ENCODE measurements around the gene ACAA1.
"Not testable (repeated sequence)": the region's sequence is repeated elsewhere in the genome, so short reads cannot be mapped to it uniquely, and the experiment has no call there.

ACAA1 gene

DNA sequence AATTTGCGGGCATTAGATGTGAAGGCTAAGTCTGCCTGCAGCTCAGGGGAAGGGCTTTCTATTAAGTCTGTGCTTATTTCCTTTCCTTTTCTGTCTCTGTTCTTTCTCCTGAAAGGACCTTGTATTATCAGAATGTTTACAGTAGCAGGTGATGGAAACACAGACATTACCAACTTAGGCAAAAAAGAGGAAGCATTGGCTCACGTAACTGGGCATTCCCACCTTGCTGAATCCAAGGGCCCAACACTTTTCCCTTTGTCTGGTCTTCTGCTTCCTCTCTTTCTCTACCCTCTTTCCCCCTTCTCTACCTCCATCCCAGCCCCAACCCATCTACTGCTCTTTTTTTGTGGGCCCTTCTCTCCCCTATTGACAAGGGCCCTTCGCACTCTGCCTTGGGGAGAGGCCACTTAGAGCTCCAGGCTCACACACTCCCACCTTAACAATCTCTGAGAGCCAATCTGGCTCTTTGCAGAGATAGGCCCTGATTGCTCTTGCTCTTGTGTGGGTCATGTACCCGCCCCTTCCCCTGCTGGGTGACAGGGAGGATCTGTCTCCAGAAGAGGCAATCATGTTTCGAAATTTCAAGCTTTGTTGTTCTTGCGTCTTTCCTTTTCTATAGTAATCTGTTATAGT is 35.0 kb downstream of the ACAA1 start:
- DNase-seq (ENCODE audit: low read depth) = no peak

DNA sequence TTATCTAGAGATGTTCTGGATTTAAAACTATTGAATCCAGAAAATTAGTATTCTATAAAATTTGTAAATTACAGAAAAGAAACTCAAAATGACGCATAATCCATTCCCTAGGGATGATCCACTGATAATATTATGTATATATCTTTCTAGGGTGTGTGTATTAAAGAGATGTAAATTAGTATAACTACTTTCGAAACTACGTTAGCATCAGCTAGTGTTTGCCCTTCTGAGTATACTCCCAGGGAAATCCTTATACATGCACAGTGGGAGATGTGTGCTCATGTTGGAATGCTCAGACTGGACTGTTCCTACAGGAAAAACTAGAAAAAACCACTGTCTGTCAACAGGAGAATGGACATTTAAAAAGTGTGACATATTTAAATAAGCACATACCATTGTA is 36.4 kb downstream of the ACAA1 start:
- no peak for DNase-seq (ENCODE audit: low read depth)

DNA sequence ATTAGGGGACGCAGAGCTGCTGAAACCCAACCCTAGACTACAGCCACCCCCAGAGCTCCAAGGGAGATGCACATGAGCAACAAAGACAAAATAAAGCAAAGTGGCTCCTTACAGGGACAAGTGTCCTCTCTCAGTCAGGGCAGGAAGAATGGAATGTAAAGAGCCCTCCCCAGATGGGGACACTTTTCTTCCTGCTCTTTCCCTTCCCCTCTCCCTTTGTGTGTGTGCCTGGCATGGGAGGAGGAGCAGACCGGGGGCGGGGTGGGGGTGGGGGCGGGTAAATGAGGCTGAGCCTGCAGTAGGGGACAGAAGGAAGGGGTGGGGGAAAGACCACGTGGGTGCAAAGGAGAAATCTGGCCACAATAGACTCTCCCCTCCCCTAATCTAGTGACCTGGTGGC is 37.4 kb downstream of the ACAA1 start:
- no peak for DNase-seq (ENCODE audit: low read depth)

DNA sequence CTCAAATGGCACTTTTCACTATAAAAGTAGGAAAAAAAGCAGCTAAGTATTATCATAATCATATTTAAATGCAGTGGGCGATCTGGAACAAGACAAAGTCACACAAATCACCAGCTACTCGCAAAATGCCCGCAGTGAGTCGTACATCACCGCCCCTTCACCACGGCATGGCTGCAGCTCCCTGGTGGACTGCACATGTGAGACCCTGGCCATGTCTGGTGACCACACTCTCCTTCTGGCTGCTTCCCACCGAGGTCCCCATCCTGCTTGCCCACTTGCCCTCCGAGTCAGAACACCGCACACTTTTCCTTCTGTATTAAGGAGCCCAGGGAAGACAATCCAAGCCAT is 38.6 kb downstream of the ACAA1 start:
- DNase-seq (ENCODE audit: low read depth) = no peak

DNA sequence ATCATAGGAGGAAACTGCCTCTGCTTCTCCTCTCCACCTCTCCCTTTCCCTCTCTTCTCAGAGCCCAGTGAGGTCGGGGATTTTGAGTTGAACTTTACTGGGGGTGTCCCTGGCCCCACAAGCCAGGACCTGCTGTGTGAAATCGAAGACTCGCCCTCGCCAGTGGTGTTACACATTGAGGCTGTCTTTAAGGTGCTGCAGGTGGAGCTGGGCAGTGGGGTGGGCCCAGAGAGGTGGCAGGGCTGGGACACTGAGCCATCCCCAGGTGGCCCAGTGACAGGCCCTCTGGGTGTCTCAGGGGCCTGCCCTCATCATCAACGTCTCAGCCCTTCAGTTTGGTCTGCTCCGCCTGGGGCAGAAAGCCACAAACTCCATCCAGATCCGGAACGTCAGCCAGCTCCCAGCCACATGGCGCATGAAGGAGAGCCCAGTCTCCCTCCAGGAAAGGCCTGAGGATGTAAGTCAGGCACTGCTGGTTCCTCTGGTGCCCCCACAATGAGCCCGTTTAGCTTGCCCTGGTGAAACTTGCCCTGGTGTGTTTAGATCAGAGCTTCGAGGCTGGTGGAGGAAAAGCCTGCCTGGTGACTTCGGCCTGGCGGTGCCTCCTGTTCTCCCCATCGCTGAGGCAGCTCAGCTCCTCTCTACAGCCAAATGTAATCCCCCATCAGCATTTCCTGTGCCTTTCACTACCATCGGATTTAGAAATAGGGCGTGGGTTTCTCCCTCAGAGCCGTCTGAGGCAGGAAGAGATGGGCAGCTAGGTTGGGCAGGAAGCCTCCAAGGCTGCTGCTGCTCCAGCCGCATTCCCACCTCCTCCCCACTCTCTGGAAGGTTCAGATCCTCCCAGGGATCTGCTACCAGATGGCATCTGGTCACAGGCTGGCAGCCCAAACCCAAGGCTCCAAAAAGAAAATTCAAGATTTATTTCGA is 39.2 kb downstream of the ACAA1 start:
- no peak for DNase-seq (ENCODE audit: low read depth)

DNA sequence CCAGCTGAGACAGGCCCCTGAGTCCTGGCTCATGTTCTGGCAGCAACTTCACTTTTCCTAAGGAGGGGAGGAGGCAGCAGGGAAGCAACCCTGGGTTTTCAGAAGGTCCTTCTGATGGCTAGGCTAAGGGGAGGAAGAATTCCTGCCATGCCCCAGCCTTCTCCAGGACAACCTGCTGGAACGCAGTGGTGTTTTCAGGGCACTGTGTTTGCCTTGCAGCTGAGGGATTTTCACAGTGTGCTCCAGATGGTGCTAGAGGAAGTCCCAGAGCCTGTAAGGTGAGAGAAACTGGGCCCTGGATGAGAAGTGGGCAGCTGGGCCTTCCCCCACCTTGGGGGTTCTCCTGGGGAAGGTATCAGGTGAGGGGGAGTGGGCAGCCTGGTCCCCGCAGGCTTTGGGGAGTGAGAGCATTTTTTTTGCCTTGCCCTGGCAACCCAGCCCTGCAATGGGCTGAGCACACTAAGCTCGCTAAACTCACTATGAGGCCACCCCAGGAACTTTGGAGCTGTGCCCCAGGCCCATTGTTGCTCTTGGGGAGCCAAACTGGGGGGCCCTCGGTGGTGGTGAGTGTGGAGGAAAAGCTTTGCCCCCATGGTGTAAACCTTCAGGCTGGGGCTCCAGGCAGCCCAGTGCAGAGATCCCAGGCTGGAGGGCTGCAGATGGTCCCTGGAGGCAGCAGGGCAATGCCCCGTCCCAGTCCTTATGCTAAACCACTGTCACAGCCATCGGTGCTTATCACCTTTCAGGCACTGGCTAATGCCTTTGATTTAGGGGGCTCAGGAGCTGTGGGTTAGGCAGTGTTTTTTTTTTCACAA is 41.1 kb downstream of the ACAA1 start:
- no peak for DNase-seq (ENCODE audit: low read depth)

DNA sequence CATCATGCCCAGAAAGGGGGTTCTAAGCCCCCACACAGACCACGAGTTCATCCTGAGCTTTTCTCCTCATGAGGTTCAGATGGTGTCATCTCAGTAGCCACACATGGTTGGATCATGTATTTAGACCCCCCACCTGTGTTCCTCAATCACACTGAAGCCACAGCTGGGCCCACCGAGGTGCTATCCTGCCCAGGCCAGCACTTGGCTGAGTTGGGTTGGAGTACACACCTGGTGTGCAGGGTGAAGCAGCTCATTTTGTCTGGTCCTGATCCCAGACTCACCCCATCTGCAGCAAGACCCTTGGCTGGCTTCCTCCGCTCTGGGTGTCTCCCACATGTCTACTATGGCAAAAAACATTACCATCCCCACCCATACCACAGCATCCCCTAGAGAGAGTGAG is 41.9 kb downstream of the ACAA1 start:
- DNase-seq (ENCODE audit: low read depth) = no peak

DNA sequence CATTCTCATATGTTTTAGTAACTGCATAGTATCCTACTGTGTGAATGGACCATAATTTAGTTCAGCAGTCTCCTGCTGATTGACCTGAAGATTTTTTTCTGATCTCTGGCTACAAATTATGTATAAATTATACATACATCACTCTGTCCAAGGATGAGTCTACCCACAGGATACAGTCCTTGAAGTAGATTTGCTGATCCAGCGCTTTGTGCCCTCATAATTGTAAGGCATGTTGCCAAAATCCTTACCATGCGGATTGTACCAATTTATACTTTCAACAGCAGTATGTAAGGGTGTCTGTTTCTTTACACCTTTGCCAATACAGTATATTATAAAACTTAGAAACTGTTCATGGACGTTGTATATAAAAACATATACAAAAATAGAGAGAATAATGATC is 46.5 kb downstream of the ACAA1 start:
- DNase-seq (ENCODE audit: low read depth) = no peak

DNA sequence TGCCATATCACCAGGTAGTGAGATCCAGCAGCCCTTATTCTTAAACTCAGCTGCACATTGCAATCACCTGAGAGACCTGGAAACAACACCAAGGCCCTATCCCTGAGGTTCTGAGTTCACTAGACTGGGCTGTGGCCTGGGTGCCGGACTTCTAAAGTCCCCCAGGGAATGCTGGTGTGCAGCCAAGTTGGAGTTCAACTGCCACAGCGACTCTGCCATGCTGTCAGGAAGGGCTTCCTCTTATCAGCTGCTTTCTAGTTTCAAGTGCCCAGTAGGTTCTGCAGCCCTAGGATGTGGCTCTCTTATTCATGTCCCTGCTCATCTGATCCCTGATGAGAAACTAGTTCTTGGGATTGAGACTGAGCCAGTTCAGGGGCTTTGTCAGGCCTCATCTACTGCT is 47.8 kb downstream of the ACAA1 start:
- DNase-seq (ENCODE audit: low read depth) = no peak

DNA sequence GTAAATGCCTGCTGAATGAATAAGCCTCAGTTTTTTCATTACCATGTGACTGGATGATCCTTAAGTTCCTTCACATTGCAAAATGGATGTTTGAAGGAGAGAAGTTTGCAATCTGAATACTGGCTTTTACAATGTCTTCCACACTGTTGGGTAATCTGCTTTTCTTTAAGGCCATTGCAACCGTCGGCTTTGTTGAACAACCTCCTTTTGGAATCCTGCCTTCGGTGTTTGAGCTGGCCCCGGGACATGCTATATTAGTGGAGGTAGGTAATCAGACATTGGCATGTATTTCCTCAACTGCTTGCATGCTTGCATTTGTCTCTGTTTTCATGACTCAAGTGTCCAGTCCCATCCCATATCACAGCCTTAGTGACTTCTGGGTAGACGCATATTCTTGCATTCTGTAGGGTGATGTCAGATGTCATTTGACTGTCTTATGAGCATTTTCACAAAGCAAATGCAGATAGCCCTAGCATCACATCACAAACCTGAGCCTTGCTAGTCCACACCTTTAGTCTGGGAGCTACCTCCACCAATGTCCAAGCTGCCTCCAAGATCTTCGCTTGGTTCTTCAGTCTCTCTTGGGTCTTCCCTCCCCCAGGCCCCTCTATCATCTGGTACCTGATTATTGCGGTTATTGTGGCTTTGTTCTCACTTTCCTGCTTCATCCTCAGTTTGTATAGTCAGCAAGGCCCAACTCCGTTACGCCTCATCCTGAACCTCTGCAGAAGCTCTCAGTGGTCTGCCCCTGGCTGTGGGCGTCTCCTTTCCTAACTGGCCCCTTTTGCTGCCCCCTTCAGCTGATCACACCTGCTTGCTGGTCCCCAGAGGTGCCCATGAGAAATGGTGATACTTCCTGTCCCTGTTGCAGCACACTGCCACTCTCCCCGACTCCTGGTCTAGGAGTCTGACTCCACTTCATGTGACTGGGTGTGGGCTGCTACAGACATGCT is 48.5 kb downstream of the ACAA1 start:
- DNase-seq (ENCODE audit: low read depth) = no peak

DNA sequence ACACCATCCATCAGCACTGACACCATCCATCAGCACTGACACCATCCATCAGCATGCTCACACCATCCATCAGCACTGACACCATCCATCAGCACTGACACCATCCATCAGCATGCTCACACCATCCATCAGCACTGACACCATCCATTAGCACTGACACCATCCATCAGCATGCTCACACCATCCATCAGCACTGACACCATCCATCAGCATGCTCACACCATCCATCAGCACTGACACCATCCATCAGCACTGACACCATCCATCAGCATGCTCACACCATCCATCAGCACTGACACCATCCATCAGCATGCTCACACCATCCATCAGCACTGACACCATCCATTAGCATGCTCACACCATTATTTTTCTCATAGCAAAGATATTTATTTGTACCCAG is 49.6 kb downstream of the ACAA1 start:
- not testable (repeated sequence) for DNase-seq (ENCODE audit: low read depth)

DNA sequence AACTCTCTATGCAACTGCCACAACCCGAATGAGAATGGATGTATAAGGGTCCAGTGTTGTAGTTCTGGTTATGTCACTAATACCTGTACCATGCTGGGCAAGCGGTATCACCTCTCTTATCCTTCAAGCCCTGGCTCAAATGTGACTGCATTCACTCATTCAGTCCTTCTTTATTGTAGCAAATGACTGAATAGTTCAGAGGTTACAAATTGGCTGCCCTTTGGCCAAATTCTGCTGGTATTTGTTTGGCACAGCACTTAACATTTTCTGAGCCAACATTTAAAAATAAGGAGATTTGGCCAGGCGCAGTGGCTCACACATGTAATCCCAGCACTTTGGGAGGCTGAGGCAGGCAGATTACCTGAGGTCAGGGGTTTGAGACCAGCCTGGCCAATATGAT is 50.4 kb downstream of the ACAA1 start:
- no peak for DNase-seq (ENCODE audit: low read depth)

DNA sequence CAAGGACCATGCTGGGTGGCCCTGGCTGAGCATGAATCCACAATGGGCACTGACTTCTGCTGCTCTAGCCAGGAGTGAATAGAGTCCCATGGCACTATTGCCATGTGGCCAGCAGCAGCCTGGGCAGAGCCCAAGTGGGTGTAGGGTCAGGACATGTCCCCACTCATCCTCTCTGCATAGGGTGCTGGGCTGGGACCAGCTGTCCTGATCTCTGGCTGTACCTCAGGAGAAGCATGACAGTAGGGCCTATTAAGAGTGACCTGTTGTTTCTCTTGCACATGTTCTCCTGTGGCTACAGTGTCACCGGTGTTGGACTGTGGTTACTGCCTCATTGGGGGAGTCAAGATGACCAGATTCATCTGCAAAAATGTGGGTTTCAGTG is 51.0 kb downstream of the ACAA1 start:
- no peak for DNase-seq (ENCODE audit: low read depth)

DNA sequence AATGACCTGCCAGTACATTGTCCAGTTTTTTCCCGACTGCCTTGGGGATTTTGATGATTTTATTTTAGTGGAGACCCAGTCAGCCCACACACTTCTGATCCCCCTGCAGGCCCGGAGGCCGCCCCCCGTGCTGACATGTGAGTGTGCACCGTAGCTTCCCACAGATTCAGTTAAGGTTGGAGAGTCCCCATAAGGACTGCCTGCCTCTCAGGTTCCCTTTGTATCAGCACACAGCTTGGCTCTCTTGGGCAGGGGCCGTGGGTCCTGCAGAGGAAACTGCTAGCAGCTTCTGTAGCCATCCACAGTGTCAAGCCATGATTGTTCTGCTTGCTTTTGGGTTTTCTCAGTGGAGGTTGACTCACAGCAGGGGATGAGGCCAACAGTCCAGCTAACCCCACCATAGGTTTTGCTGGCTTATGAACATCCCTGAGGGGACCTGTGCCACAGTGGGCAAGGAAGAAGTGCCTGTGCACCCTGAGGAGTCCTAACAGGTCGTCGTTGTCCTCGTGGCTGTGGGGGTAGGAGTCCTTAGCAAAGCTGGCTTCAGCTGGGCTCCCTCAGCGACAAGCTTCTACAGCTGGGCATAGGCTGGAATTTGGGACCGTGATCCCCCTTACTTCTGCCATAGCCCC is 51.5 kb downstream of the ACAA1 start:
- DNase-seq (ENCODE audit: low read depth) = no peak

DNA sequence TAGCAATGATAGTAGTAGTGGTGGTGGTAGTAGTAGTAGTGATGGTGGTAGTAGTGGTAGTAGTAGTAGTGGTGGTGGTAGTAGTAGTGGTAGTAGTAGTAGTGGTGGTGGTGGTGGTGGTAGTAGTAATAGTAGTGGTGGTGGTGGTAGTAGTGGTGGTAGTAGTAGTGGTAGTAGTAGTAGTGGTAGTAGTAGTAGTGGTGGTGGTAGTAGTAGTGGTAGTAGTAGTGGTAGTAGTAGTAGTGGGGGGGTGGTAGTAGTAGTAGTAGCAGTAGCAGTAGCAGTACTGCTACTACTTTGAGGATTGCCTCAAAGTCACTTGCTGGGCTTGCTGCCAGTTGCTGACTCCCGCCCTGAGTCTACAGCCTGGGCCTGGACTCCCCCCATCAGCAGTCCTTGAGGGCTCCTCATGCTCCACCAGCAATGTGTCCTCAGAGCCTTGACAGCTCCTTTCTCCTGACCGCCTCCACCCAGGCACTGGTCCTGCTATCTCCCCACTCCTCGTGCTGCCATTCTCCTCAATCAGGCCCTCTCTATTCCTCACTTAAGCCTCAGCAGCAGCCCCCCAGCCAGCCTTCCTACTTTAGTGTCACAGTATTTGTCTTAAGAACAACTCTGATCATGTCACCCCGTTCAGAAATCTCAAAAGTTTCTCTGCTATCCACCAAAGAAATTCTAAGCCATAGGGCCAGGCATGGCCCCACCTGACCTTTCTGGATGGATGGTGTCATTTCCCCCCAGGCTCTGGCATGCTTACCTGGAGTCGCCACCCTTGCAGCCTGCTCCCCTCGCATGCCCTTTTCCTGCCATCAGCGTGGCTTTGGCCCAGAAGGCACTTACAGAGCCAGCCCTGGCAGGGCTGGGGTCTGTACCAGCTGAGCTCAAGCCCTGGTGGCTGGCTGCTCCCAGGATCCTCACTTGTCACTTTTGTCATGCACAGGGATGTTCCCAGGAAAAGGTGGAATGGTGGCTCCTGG is 52.3 kb downstream of the ACAA1 start:
- no peak for DNase-seq (ENCODE audit: low read depth)

DNA sequence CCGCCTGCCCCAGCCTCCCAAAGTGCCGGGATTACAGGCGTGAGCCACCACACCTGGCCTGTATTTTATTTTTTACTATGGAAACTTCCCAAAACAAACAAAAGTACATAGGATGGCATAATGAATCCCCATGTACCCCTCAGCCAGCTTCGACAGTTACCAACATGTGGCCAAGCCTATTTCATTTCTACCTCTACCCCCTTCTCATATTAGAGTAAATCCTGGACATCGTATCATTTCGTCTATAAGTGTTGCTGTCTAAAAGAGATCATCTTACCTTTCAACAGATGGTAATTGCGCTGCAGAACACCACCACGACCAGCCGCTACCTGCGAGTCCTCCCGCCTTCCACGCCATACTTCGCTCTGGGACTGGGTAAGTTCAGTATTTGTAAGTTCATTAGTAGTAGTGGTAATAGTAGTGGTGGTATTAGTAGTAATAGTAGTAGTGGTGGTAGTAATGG is 53.0 kb downstream of the ACAA1 start:
- no peak for DNase-seq (ENCODE audit: low read depth)

DNA sequence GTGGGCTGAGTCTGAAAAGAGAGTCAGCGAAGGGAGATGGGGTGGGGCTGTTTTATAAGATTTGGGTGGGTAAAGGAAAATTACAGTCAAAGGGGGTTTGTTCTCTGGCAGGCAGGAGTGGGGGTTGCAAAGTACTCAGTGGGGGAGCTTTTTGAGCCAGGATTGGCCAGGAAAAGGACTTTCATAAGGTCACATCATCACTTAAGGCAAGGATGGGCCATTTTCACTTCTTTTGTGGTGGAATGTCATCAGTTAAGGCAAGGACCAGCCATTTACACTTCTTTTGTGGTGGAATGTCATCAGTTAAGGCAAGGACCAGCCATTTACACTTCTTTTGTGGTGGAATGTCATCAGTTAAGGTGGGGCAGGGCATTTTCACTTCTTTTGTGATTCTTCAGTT is 53.7 kb downstream of the ACAA1 start:
- DNase-seq (ENCODE audit: low read depth) = not testable (repeated sequence)

DNA sequence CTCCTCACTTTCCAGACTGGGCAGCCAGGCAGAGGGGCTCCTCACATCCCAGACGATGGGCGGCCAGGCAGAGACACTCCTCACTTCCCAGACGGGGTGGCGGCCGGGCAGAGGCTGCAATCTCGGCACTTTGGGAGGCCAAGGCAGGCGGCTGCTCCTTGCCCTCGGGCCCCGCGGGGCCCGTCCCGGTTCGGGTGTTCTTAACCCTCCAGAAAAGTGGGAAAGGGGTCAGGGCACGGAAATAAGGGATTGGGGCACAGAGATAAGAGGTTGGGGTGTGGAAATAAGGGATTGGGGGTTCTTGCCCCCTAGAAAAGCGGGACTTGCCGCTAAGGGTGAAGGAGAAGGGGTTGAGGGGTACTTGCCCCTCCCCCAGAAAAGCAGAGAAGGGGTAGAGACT is 54.6 kb downstream of the ACAA1 start:
- DNase-seq (ENCODE audit: low read depth) = not testable (repeated sequence)

DNA sequence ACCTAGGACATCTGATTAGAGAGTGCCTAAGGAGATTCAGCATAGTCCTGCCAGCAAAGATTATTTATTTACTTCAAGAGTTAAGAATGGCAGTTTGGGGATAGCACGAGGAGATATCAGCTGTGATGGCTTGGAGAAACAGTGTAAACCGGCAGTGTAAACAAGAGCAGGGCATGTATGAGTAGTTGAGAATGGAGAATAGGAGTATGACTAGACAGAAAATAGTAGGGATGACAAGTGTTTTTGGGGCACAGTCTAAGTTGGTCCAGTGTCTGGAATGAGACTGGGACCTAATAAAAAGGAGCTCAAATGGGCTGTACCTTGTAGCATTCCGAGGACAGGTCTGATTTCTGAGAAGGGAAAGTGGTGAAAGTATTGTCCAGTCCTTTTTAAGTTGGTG is 59.9 kb downstream of the ACAA1 start:
- DNase-seq (ENCODE audit: low read depth) = not testable (repeated sequence)
